Measurements from ENCODE around the gene NEDD4L.

The NEDD4L gene

GRCh38 chr18:58135701-58136331 is 91.8 kb downstream of the NEDD4L start:
- in situ Hi-C loops (cut with MboI; ENCODE audit: low pct_unique_long_range_greater_than_20kb, low sequenced_read_pairs): no loop called here
- DNase-seq: peak; percentile 73

GRCh38 chr18:58136879-58137278 is 92.9 kb downstream of the NEDD4L start:
- in situ Hi-C loops (cut with MboI; ENCODE audit: low pct_unique_long_range_greater_than_20kb, low sequenced_read_pairs): no loop called here
- DNase-seq: no peak

- DNase-seq: no peak
- in situ Hi-C loops (cut with MboI; ENCODE audit: low pct_unique_long_range_greater_than_20kb, low sequenced_read_pairs): no loop called here
These were observed 95.7 kb downstream of the NEDD4L start for GRCh38 chr18:58139459-58140386.

GRCh38 chr18:58140387-58141325 is 96.6 kb downstream of the NEDD4L start:
- no peak for DNase-seq
- in situ Hi-C loops (cut with MboI; ENCODE audit: low pct_unique_long_range_greater_than_20kb, low sequenced_read_pairs): no loop called here

- no peak for DNase-seq
- in situ Hi-C loops (cut with MboI; ENCODE audit: low pct_unique_long_range_greater_than_20kb, low sequenced_read_pairs): no loop called here
These were observed 99.4 kb downstream of the NEDD4L start for GRCh38 chr18:58143386-58143785.

- in situ Hi-C loops (cut with MboI; ENCODE audit: low pct_unique_long_range_greater_than_20kb, low sequenced_read_pairs): no loop called here
- no peak for DNase-seq
These were observed 100.1 kb downstream of the NEDD4L start for GRCh38 chr18:58144106-58144505.

GRCh38 chr18:58144671-58145285 is 100.8 kb downstream of the NEDD4L start:
- in situ Hi-C loops (cut with MboI; ENCODE audit: low pct_unique_long_range_greater_than_20kb, low sequenced_read_pairs): no loop called here
- DNase-seq: no peak

- in situ Hi-C loops (cut with MboI; ENCODE audit: low pct_unique_long_range_greater_than_20kb, low sequenced_read_pairs): no loop called here
- DNase-seq: no peak
These were observed 102.1 kb downstream of the NEDD4L start for GRCh38 chr18:58146099-58146498.

GRCh38 chr18:58148954-58149471 is 105.0 kb downstream of the NEDD4L start:
- in situ Hi-C loops (cut with MboI; ENCODE audit: low pct_unique_long_range_greater_than_20kb, low sequenced_read_pairs): no loop called here
- DNase-seq: no peak

GRCh38 chr18:58150772-58151171 is 106.7 kb downstream of the NEDD4L start:
- in situ Hi-C loops (cut with MboI; ENCODE audit: low pct_unique_long_range_greater_than_20kb, low sequenced_read_pairs): no loop called here
- no peak for DNase-seq

GRCh38 chr18:58152216-58152615 is 108.2 kb downstream of the NEDD4L start:
- in situ Hi-C loops (cut with MboI; ENCODE audit: low pct_unique_long_range_greater_than_20kb, low sequenced_read_pairs): no loop called here
- DNase-seq: no peak

GRCh38 chr18:58152891-58153290 is 108.9 kb downstream of the NEDD4L start:
- in situ Hi-C loops (cut with MboI; ENCODE audit: low pct_unique_long_range_greater_than_20kb, low sequenced_read_pairs): no loop called here
- DNase-seq: no peak

GRCh38 chr18:58156516-58156915 is 112.5 kb downstream of the NEDD4L start:
- DNase-seq: no peak
- in situ Hi-C loops (cut with MboI; ENCODE audit: low pct_unique_long_range_greater_than_20kb, low sequenced_read_pairs): no loop called here

- no peak for DNase-seq
- in situ Hi-C loops (cut with MboI; ENCODE audit: low pct_unique_long_range_greater_than_20kb, low sequenced_read_pairs): no loop called here
These were observed 113.2 kb downstream of the NEDD4L start for GRCh38 chr18:58157237-58157636.

- DNase-seq: no peak
- in situ Hi-C loops (cut with MboI; ENCODE audit: low pct_unique_long_range_greater_than_20kb, low sequenced_read_pairs): no loop called here
These were observed 114.0 kb downstream of the NEDD4L start for GRCh38 chr18:58158008-58158407.

- DNase-seq: no peak
- in situ Hi-C loops (cut with MboI; ENCODE audit: low pct_unique_long_range_greater_than_20kb, low sequenced_read_pairs): no loop called here
These were observed 114.4 kb downstream of the NEDD4L start for GRCh38 chr18:58158459-58158858.

GRCh38 chr18:58161659-58162058 is 117.6 kb downstream of the NEDD4L start:
- no peak for DNase-seq
- in situ Hi-C loops (cut with MboI; ENCODE audit: low pct_unique_long_range_greater_than_20kb, low sequenced_read_pairs): no loop called here

GRCh38 chr18:58162127-58162526 is 118.1 kb downstream of the NEDD4L start:
- DNase-seq: no peak
- in situ Hi-C loops (cut with MboI; ENCODE audit: low pct_unique_long_range_greater_than_20kb, low sequenced_read_pairs): no loop called here

- in situ Hi-C loops (cut with MboI; ENCODE audit: low pct_unique_long_range_greater_than_20kb, low sequenced_read_pairs): no loop called here
- no peak for DNase-seq
These were observed 119.1 kb downstream of the NEDD4L start for GRCh38 chr18:58163004-58163590.

Data from KBM-7 (cell line).